Measurements from ENCODE around the gene OR8H2.
"Not testable (repeated sequence)": the region's sequence is repeated elsewhere in the genome, so short reads cannot be mapped to it uniquely, and the experiment has no call there.

Gene OR8H2, protein sequence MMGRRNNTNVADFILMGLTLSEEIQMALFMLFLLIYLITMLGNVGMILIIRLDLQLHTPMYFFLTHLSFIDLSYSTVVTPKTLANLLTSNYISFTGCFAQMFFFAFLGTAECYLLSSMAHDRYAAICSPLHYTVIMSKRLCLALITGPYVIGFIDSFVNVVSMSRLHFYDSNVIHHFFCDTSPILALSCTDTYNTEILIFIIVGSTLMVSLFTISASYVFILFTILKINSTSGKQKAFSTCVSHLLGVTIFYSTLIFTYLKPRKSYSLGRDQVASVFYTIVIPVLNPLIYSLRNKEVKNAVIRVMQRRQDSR

DNA sequence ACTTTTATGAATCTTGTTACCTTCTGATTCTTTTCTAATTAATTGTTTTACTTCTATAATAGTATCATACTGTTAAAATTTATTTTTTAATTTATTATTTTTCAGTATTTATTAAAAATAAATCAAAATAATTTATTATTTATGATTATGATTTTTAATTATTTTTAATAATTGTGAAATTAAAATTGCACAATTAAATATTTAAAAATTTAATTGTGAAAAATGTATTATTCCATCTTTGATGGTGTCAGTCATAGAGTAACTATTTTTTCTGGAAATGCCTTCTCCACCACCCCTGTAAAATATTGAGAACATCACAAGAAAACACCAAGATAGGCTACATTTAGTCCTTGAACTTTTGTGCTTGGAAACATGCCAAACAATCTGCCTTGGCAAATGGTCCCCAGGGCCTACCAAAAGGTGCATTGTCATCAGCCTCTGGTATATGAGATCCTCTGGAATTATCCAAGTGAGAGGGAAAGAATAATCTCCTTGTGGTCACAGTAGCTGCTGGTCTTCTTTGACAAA is at the start of gene OR8H2:
Gene OR8H2 (plus strand): TSS at position 478 of the 528 bp plus-strand sequence. CDS start 1,356 bp downstream, outside the sequence.
- intact Hi-C loops (cut with DNase I), result loop anchor here (10.0 kb wide), 1 partner anchor 62 kb away; the partner anchor contains the start of gene OR8K5
- no peak for DNase-seq

DNA sequence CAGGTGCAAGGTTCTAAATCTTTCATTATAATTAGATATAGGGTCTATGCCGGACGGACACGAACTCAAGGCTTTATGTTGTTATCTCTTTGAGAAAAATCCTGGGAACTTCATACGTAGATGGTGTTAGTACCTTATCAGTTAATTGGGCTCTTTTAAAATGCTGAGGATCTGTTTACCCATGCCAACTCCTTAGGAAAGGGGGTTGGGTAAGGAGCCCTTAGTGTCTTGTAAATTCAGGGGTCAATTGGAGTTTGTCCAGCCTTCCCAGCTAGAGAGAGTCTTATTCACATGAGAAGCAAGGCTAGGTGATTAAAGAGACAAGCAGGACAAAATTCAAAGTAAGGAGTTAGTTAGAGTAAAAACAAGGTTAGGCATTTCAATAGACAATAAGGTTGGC is 47.1 kb upstream of the OR8H2 start:
- DNase-seq; intact Hi-C loops (cut with DNase I): not testable (repeated sequence)

DNA sequence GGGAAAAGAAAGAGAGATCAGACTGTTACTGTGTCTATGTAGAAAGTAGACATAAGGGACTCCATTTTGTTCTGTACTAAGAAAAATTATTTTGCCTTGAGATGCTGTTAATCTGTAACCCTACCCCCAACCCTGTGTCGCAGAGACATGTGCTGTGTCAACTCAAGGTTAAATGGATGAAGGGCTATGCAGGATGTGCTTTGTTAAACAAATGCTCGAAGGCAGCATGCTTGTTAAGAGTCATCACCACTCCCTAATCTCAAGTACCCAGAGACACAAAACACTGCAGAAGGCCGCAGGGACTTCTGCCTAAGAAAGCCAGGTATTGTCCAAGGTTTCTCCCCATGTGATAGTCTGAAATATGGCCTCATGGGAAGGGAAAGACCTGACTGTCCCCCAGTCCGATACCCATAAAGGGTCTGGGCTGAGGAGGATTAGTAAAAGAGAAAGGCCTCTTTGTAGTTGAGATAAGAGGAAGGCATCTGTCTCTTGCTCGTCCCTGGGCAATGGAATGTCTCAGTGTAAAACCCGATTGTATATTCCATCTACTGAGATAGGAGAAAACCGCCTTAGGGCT is 45.7 kb upstream of the OR8H2 start:
- intact Hi-C loops (cut with DNase I); DNase-seq: not testable (repeated sequence)

DNA sequence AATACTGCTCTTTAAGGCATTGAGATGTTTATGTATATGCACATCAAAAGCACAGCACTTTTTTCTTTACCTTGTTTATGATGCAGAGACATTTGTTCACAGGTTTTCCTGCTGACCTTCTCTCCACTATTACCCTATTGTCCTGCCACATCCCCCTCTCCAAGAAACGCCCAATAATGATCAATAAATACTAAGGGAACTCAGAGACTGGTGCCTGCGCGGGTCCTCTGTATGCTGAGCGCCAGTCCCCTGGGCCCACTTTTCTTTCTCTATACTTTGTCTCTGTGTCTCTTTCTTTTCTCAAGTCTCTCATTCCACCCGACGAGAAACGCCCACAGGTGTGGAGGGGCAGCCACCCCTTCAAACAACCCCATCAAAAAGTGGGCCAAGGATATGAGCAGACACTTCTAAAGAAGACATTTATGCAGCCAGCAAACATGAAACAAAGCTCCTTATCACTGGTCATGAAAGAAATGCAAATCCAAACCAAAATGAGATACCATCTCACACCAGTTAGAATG is 45.2 kb upstream of the OR8H2 start:
- intact Hi-C loops (cut with DNase I); DNase-seq: not testable (repeated sequence)

DNA sequence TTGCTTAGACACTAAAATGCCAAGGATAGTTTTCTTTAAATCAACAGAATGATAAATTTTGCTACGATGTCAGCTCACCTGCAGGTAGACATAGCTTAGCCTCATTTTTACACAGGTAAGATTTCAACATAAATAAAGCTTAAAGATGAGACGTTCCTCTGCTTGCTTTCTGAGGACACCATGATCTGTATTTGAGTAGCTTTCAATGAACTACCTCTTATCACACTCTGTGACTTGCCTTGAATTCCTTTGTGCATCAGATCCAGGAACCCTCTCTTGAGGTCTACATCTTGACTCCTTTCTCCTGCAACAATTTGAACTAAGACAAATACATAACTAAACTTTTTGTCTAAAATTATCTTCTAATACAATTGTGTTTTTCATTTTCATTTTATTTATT is 36.5 kb upstream of the OR8H2 start:
- intact Hi-C loops (cut with DNase I), result no loop called here
- no peak for DNase-seq

DNA sequence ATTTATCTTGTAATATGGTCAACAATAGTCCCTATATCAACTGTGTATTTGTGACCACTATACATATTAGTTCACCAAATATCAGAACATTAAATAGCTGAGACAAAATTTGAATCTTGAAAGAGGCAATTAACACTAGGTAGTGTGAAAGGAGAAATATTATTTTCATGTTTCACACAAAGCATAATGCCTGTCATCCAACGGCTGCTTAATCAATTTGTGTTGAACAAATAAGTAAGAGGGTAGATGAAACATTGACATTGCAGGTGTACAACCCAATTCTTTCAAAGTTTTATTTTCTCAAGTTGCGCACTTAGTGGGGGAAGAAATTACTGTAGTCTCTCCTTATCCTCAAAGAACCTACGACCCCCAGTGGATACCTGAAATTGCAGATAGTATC is 13.8 kb upstream of the OR8H2 start:
- no peak for DNase-seq
- intact Hi-C loops (cut with DNase I), result no loop called here

DNA sequence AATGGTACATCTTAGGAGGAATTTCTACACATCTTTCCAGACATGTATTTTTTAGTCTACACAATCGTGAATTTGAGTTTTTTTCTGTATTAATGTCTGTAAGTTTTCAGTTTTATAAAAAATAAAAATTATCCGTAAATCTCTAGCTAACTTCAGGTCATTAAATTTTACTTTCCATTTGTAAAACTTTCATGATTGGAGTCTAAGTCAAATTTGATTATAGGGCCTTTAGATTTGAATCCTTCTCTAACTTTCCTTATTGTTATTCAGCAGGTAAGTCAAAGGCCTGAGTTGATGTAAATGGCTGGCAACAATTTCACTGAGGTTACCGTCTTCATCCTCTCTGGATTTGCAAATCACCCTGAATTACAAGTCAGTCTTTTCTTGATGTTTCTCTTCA is 10.5 kb upstream of the OR8H2 start, which contains the start of gene OR8I2:
Gene OR8I2 (plus strand): TSS at position 301 of the 400 bp plus-strand sequence. CDS start 0 bp downstream, at position 301.
- intact Hi-C loops (cut with DNase I), result no loop called here
- no peak for DNase-seq

DNA sequence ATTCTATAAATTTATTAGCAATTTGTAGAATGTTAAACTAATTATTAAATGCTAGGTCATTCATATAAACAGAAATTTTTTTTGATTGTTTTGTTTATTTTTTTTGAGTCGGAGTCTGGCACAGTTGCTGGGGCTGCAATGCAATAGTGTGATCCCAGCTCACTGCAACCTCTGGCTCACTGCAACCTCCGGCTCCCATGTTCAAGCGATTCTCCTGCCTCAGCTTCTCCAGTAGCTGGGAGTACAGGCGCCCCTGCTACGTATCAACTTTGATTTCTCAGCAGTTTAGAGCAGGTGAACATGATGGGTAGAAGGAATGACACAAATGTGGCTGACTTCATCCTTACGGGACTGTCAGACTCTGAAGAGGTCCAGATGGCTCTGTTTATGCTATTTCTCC is 18.6 kb downstream of the OR8H2 start, which contains the start of gene OR8H3:
Gene OR8H3 (plus strand): TSS at position 301 of the 400 bp plus-strand sequence. CDS start 0 bp downstream, at position 301.
- intact Hi-C loops (cut with DNase I), result no loop called here
- DNase-seq, result no peak

DNA sequence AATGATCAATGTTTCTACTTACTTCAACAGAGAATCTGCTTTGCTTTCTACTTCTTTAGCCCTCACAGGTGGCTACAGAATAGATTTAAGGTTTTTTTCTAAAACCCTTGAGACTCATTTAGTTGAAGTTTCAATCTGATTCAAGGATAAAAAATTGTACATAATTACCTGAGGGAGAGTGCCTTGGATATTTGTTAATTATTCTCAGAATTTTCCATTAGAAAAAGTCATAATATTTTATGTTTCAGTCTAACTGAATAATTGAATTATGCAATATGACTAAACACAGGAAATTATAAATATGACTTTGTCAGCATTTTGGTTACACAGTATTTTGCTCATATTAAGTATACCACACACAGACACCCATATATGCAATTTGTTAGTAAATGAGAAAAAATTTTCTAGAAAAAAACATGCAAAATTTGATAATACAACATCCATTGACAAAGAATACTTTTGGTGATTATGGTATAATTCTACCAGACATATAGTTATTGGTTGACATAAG is 36.7 kb downstream of the OR8H2 start, which contains the start of gene OR8J3:
Gene OR8J3 (minus strand): TSS at position 51 of the 511 bp plus-strand sequence. CDS start 2,483 bp downstream, outside the sequence.
- intact Hi-C loops (cut with DNase I), result no loop called here
- no peak for DNase-seq

DNA sequence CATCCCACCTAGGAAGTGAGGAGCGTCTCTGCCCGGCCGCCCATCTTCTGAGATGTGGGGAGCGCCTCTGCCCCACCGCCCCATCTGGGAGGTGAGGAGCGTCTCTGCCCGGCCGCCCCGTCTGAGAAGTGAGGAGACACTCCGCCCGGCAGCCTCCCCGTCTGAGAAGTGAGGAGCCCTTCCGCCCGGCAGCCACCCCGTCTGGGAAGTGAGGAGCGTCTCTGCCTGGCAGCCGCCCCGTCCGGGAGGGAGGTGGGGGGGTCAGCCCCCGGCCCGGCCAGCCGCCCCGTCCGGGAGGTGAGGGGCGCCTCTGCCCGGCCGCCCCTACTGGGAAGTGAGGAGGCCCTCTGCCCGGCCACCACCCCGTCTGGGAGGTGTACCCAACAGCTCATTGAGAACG is 40.2 kb downstream of the OR8H2 start:
- not testable (repeated sequence) for DNase-seq

DNA sequence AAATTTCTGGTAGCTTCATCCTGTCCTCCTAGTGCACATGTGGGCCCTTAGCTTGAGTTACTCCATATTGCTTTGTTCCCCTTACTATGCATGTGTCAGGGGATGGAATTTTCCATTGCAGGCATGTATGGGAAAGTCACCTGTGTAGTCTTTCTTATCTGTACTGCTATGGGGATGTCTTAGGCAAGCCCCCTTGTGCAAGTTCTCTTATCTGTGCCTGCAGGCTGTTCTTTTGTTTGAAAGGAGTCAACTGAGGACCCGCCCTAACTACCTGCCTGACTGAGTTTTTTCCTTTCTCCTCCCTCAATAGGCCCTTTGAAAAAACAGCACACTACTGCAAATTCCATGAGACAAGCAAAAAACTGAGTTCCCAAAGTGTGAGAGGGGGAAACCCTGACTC is 47.9 kb downstream of the OR8H2 start:
- intact Hi-C loops (cut with DNase I), result no loop called here

More for the DNA sequence above, 40.2 kb downstream of the OR8H2 start:
- intact Hi-C loops (cut with DNase I), result not testable (repeated sequence)

DNA sequence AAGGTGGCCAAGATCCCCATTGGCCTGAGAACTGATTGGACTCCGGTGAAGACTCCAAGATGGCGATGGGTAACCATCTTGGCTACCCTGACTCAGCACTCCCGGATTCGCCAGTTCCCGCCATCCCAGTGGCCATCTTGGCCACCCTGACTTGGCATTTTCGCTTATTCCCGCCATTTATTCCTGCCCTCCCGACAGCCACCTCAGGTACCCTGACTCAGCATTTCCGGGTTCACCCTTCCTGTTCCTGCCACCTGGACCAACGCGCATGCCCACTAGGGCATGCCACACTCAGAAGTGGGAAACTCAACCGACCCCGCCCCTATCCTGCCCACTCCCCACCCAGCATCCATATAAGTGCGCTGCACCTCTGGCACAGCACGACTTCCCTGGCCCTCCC is 48.8 kb downstream of the OR8H2 start:
- no peak for DNase-seq
- intact Hi-C loops (cut with DNase I), result no loop called here

More for the DNA sequence above, 47.9 kb downstream of the OR8H2 start:
- DNase-seq, result no peak
